GM12878 (cell line): ENCODE results near the gene PUDP. TPM values are rescaled to one million over a fixed set of nuclear protein-coding genes. Genes with fewer than 3 reads are reported as not detected.

ENCODE experiments used
- ATAC-seq: fragments of 200-7000 bp; cut with Tn5 transposase; 3 replicates; pipeline ENCODE4 v1.9.1; 2020; ENCODE audit warnings: mild to moderate bottlenecking, moderate library complexity
- BruUV-seq: library from RNA; stranded (reverse); fragments of 400-500 nt; replicated peaks from 2 replicates; lab custom pipeline; 2021; lab: Mats Ljungman, UMichigan
- CTCF ChIA-PET: fragments of 300-600 bp; sonication (Branson Sonifier 250); formaldehyde crosslinking; extraction: SDS; loops from one replicate; lab custom pipeline; 2021; ENCODE audit warnings: inconsistent platforms; lab: Yijun Ruan, JAX
- POLR2A ChIA-PET: fragments of 350-600 bp; formaldehyde crosslinking; extraction: SDS; loops from one replicate; lab custom pipeline; 2021; ENCODE audit warnings: inconsistent platforms; lab: Charles Lee
- RAD21 ChIA-PET: fragments of 300-600 bp; sonication (Branson Sonifier 250); formaldehyde crosslinking; loops from one replicate; lab custom pipeline; 2023; ENCODE audit warnings: antibody characterized with exemption; ENCODE audit not compliant: unreplicated experiment; lab: Charles Lee
- SMC1A ChIA-PET: fragments of 300-600 bp; sonication (Branson Sonifier 250); formaldehyde crosslinking; loops from one replicate; lab custom pipeline; 2023; ENCODE audit not compliant: unreplicated experiment, uncharacterized antibody; lab: Charles Lee
- DNase-seq: peaks from one replicate; pipeline ENCODE4 v3.0.0-alpha.2; 2011; ENCODE audit warnings: low read depth, low spot score
- FAIRE-seq: peaks from 3 replicates; lab custom pipeline; 2011; peaks lifted over from hg19 to GRCh38; lab: Jason Lieb, UNC
- H2AFZ ChIP-seq: 2 replicates; pipeline ENCODE4 v1.6.0; 2011; ENCODE audit warnings: low read depth, low read length, control low read depth; ENCODE audit not compliant: control insufficient read depth
- H3K27ac ChIP-seq: 2 replicates; pipeline ENCODE4 v1.5.1; 2011; ENCODE audit warnings: control low read depth; ENCODE audit not compliant: control insufficient read depth, insufficient read depth
- H3K27me3 ChIP-seq, 2 experiments: replicated peaks in 1 of 2; 2 replicates each; pipeline versions ENCODE4 v1.6.0 to v1.6.1; 2011; ENCODE audit warnings: low read length in 1 of 2; ENCODE audit not compliant: control insufficient read depth in 2 of 2, insufficient read depth in 2 of 2
- H3K36me3 ChIP-seq, 2 experiments: 2 replicates each; pipeline ENCODE4 v1.5.1; 2011; ENCODE audit warnings: low read length in 1 of 2; ENCODE audit not compliant: control insufficient read depth in 2 of 2, insufficient read depth in 2 of 2
- H3K4me1 ChIP-seq: 2 replicates; pipeline ENCODE4 v1.6.1; 2011; ENCODE audit warnings: mild to moderate bottlenecking, low read length, moderate library complexity, mixed read lengths; ENCODE audit not compliant: control insufficient read depth, insufficient read depth
- H3K4me2 ChIP-seq: 2 replicates; pipeline ENCODE4 v1.6.0; 2011; ENCODE audit warnings: control low read depth; ENCODE audit not compliant: control insufficient read depth, insufficient read depth
- H3K4me3 ChIP-seq: fragments of 200-600 bp; sonication (generic); 2 replicates; pipeline ENCODE4 v1.5.1; 2016
- H3K79me2 ChIP-seq: 2 replicates; pipeline ENCODE4 v1.6.0; 2011; ENCODE audit warnings: low read length; ENCODE audit not compliant: control insufficient read depth, insufficient read depth
- H3K9ac ChIP-seq: 2 replicates; pipeline ENCODE4 v1.8.0; 2011; ENCODE audit warnings: low read length, control low read depth, mixed read lengths; ENCODE audit not compliant: control insufficient read depth, insufficient read depth
- H3K9me3 ChIP-seq: replicated peaks from 3 replicates; pipeline ENCODE4 v1.5.1; 2011; ENCODE audit warnings: mild to moderate bottlenecking, low read length; ENCODE audit not compliant: control insufficient read depth, insufficient read depth
- H4K20me1 ChIP-seq: 2 replicates; pipeline ENCODE4 v1.6.0; 2011; ENCODE audit not compliant: control insufficient read depth, insufficient read depth
- BACH1 ChIP-seq: fragments of 450-650 bp; IDR thresholded peaks from 2 replicates; pipeline ENCODE4 v1.6.1; 2017; ENCODE audit warnings: mild to moderate bottlenecking, borderline replicate concordance
- DPF2 ChIP-seq: fragments of 450-650 bp; IDR thresholded peaks from 2 replicates; pipeline ENCODE4 v1.6.1; 2017; ENCODE audit warnings: mild to moderate bottlenecking
- EP300 ChIP-seq, 2 experiments: fragments of 150-350 bp in 1 of 2; IDR thresholded peaks; 2 replicates each; pipeline ENCODE4 v1.6.1; 2011 to 2012; ENCODE audit warnings: low read depth in 2 of 2, low read length in 2 of 2, borderline replicate concordance in 1 of 2, improper control_type of control experiment in 1 of 2, inconsistent platforms in 1 of 2; ENCODE audit not compliant: control insufficient read depth in 1 of 2
- ESRRA ChIP-seq: IDR thresholded peaks from 2 replicates; pipeline ENCODE4 v1.6.1; 2012; ENCODE audit warnings: mild to moderate bottlenecking, low read length, improper control_type of control experiment
- FOXM1 ChIP-seq: IDR thresholded peaks from 2 replicates; pipeline ENCODE4 v1.6.1; 2012; ENCODE audit warnings: low read depth, mild to moderate bottlenecking, inconsistent platforms, low read length, moderate library complexity
- NFIC ChIP-seq: IDR thresholded peaks from 2 replicates; pipeline ENCODE4 v1.6.1; 2012; ENCODE audit warnings: low read depth, mild to moderate bottlenecking, inconsistent platforms, low read length, moderate library complexity
- NR2C2 ChIP-seq: IDR thresholded peaks from 2 replicates; pipeline ENCODE4 v1.6.1; 2011; ENCODE audit warnings: borderline replicate concordance, low read depth; ENCODE audit not compliant: control insufficient read depth, insufficient read length
- POLR2AphosphoS2 ChIP-seq: IDR thresholded peaks from 2 replicates; pipeline ENCODE4 v1.6.1; 2011; ENCODE audit warnings: low read depth, mild to moderate bottlenecking, low read length, improper control_type of control experiment, moderate library complexity
- STAT3 ChIP-seq: IDR thresholded peaks from 2 replicates; pipeline ENCODE4 v1.6.1; 2011; ENCODE audit warnings: low read depth, low read length, improper control_type of control experiment
- ZNF274 ChIP-seq: IDR thresholded peaks from one replicate; pipeline ENCODE4 v1.8.0; 2011; ENCODE audit not compliant: insufficient read length, insufficient read depth
- WGBS: methylation state at CpG from one replicate; pipeline ENCODE4 v1.1.6; 2016; ENCODE audit warnings: low lambda C conversion rate; ENCODE audit not compliant: insufficient replicate concordance, insufficient coverage; ENCODE audit errors: missing lambda C conversion rate; 5-methylcytosine and 5-hydroxymethylcytosine counted together
- in situ Hi-C: fragments of 300-500 bp; cut with MboI; formaldehyde crosslinking; loops from 9 replicates; pipeline ENCODE4 v1.14.3; 2018; ENCODE audit warnings: mixed read lengths
- intact Hi-C: fragments of 100-400 bp; cut with micrococcal nuclease; formaldehyde crosslinking; loops from one replicate; pipeline ENCODE4 v1.14.2; 2022; ENCODE audit not compliant: unreplicated experiment
- polyA plus RNA-seq, 11 experiments: library from polyadenylated mRNA; depleted of rRNA in 4 of 11; unstranded in 6 of 11; stranded (reverse) in 5 of 11; fragments of >200 nt; fragmentation: Nextera tagmentation in 4 of 11; fragmentation: Illumina TruSeq in 1 of 11; extraction: Ambion mirVana in 4 of 11; extraction: Trizol in 1 of 11; gene quantifications; 1 replicate in 1 of 11; 2 replicates in 10 of 11; pipeline versions ENCODE4 v1.2.1 to v1.2.3, GENCODE V29; 2011 to 2016; ENCODE audit warnings: inconsistent platforms in 2 of 11, missing spikeins in 2 of 11, low read depth in 1 of 11
- total RNA-seq, 4 experiments: library from RNA; depleted of rRNA in 3 of 4; stranded (reverse); fragments of >200 nt in 3 of 4; fragmentation: Illumina TruSeq in 1 of 4; extraction: Trizol in 1 of 4; gene quantifications; 2 replicates each; pipeline versions ENCODE4 v1.2.1 to v1.2.3, GENCODE V29; 2013 to 2021
- TF ChIP-seq, protein P1 (sequence below): fragments of 450-650 bp; IDR thresholded peaks from 2 replicates; pipeline ENCODE4 v1.6.1; 2016; ENCODE audit warnings: mild to moderate bottlenecking
- TF ChIP-seq, protein P2 (sequence below): fragments of 450-650 bp; IDR thresholded peaks from 2 replicates; pipeline ENCODE4 v1.6.1; 2016; ENCODE audit warnings: mild to moderate bottlenecking
- TF ChIP-seq, protein P3 (sequence below): fragments of 450-650 bp; formaldehyde crosslinking; IDR thresholded peaks from 2 replicates; pipeline ENCODE4 v1.4.0; 2020; ENCODE audit warnings: mild to moderate bottlenecking, moderate library complexity
- TF ChIP-seq, protein P4 (sequence below): IDR thresholded peaks from 2 replicates; pipeline ENCODE4 v1.6.1; 2012; ENCODE audit warnings: mild to moderate bottlenecking, low read depth, low read length

PUDP gene
- total and polyA plus RNA-seq, 10 of the 15 experiments (the other 5 are each of a cell fraction or from before 2014, with no cell fraction given), result 30.8 to 83.5 (median 61.7) TPM

DNA sequence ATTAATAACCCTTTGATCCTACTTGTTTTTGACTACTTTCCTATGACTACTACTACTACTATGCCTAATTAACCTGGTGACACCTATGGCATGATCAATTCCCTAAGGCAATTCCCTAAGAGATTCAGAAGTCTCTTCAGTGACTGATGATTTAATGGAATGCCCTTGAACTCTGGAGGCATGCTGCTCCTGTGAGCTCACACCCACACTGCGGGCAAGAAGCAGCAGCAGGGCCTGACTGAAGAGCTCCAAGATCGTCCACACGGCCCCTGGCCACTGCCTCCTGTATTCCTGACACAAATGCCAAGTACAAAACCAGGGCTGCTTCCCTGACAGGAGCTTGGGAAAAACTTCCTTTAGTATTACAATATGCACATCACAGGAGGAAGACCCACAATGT, 74.6 kb downstream of the PUDP start:
- Histone ChIP-seq H3K27ac (no peak overlapping the region), H3K27me3 (no peaks in the 10 kb centered on the region), H3K79me2 (no peaks in the 10 kb centered on the region), H3K4me3 (no peak overlapping the region), H3K4me1 (peaks cover 5% of the 10 kb centered on the region; the same call in 1 of the 2 replicates), H3K9me3 (no peaks in the 10 kb centered on the region)
- FAIRE-seq (no peak), DNase-seq (no peak)
- WGBS, result 100% methylated on average over 3 of the region's 3 CpGs
- TF ChIP-seq ZNF274 (no peak), FOXM1 (no peak), POLR2AphosphoS2 (no peak), EP300 (IDR thresholded peaks at IDR 0.05; ENCODE audit: borderline replicate concordance in 1 of 2, control insufficient read depth in 1 of 2, low read depth in 2 of 2, low read length in 2 of 2) (no peak), STAT3 (no peak), ESRRA (no peak), DPF2 (no peak), BACH1 (no peak), NR2C2 (no peak), NFIC (no peak)
- TF ChIP-seq, protein P1, sequence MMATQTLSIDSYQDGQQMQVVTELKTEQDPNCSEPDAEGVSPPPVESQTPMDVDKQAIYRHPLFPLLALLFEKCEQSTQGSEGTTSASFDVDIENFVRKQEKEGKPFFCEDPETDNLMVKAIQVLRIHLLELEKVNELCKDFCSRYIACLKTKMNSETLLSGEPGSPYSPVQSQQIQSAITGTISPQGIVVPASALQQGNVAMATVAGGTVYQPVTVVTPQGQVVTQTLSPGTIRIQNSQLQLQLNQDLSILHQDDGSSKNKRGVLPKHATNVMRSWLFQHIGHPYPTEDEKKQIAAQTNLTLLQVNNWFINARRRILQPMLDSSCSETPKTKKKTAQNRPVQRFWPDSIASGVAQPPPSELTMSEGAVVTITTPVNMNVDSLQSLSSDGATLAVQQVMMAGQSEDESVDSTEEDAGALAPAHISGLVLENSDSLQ, result no peak
- TF ChIP-seq, protein P2, sequence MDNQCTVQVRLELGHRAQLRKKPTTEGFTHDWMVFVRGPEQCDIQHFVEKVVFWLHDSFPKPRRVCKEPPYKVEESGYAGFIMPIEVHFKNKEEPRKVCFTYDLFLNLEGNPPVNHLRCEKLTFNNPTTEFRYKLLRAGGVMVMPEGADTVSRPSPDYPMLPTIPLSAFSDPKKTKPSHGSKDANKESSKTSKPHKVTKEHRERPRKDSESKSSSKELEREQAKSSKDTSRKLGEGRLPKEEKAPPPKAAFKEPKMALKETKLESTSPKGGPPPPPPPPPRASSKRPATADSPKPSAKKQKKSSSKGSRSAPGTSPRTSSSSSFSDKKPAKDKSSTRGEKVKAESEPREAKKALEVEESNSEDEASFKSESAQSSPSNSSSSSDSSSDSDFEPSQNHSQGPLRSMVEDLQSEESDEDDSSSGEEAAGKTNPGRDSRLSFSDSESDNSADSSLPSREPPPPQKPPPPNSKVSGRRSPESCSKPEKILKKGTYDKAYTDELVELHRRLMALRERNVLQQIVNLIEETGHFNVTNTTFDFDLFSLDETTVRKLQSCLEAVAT, result no peak
- TF ChIP-seq, protein P3, sequence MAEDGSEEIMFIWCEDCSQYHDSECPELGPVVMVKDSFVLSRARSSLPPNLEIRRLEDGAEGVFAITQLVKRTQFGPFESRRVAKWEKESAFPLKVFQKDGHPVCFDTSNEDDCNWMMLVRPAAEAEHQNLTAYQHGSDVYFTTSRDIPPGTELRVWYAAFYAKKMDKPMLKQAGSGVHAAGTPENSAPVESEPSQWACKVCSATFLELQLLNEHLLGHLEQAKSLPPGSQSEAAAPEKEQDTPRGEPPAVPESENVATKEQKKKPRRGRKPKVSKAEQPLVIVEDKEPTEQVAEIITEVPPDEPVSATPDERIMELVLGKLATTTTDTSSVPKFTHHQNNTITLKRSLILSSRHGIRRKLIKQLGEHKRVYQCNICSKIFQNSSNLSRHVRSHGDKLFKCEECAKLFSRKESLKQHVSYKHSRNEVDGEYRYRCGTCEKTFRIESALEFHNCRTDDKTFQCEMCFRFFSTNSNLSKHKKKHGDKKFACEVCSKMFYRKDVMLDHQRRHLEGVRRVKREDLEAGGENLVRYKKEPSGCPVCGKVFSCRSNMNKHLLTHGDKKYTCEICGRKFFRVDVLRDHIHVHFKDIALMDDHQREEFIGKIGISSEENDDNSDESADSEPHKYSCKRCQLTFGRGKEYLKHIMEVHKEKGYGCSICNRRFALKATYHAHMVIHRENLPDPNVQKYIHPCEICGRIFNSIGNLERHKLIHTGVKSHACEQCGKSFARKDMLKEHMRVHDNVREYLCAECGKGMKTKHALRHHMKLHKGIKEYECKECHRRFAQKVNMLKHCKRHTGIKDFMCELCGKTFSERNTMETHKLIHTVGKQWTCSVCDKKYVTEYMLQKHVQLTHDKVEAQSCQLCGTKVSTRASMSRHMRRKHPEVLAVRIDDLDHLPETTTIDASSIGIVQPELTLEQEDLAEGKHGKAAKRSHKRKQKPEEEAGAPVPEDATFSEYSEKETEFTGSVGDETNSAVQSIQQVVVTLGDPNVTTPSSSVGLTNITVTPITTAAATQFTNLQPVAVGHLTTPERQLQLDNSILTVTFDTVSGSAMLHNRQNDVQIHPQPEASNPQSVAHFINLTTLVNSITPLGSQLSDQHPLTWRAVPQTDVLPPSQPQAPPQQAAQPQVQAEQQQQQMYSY (CRISPR knock-in tag), result no peak
- TF ChIP-seq, protein P4, sequence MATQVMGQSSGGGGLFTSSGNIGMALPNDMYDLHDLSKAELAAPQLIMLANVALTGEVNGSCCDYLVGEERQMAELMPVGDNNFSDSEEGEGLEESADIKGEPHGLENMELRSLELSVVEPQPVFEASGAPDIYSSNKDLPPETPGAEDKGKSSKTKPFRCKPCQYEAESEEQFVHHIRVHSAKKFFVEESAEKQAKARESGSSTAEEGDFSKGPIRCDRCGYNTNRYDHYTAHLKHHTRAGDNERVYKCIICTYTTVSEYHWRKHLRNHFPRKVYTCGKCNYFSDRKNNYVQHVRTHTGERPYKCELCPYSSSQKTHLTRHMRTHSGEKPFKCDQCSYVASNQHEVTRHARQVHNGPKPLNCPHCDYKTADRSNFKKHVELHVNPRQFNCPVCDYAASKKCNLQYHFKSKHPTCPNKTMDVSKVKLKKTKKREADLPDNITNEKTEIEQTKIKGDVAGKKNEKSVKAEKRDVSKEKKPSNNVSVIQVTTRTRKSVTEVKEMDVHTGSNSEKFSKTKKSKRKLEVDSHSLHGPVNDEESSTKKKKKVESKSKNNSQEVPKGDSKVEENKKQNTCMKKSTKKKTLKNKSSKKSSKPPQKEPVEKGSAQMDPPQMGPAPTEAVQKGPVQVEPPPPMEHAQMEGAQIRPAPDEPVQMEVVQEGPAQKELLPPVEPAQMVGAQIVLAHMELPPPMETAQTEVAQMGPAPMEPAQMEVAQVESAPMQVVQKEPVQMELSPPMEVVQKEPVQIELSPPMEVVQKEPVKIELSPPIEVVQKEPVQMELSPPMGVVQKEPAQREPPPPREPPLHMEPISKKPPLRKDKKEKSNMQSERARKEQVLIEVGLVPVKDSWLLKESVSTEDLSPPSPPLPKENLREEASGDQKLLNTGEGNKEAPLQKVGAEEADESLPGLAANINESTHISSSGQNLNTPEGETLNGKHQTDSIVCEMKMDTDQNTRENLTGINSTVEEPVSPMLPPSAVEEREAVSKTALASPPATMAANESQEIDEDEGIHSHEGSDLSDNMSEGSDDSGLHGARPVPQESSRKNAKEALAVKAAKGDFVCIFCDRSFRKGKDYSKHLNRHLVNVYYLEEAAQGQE, result no peak
- TF ChIP-seq, all 136 proteins: peak for 0
- no TSS peak for BruUV-seq
- peaks cover 10 to 13% of the 10 kb centered on the region in 2 experiments for H3K36me3 ChIP-seq
- in situ Hi-C loops, result no loop called here
- H2AFZ ChIP-seq, result no peak overlapping the region
- no peak overlapping the region for H3K9ac ChIP-seq
- no peaks in the 10 kb centered on the region; the same call in 1 of the 2 replicates for H4K20me1 ChIP-seq
- ChIA-PET RAD21 (interaction anchor here (1.5 kb wide), 1 partner anchor 10 kb away, joined by 3 read pairs; no protein-coding TSS in a partner anchor), CTCF (interaction anchor here (0.7 to 1.7 kb wide), 2 partner anchors 9 to 56 kb away, joined by 3 to 4 read pairs; no protein-coding TSS in a partner anchor), POLR2A (interaction anchor here (1.6 kb wide), 1 partner anchor 10 kb away, joined by 4 read pairs; no protein-coding TSS in a partner anchor), SMC1A (interaction anchor here (1.0 to 2.8 kb wide), 5 partner anchors 9 to 14 kb away, joined by 3 to 20 read pairs (median 5); no protein-coding TSS in a partner anchor)
- intact Hi-C loops, result no loop called here
- H3K4me2 ChIP-seq, result no peak overlapping the region
- no peak for ATAC-seq
